ENCODE measurements around the gene LINGO4.
"Not testable (repeated sequence)": the region's sequence is repeated elsewhere in the genome, so short reads cannot be mapped to it uniquely, and the experiment has no call there.

The LINGO4 gene

GRCh38 chr1:151790940-151791651 is 14.1 kb downstream of the LINGO4 start:
- intact Hi-C loops (cut with DNase I): loop anchor here (1.0 to 2.0 kb wide), 2 partner anchors 28 to 48 kb away; partner anchors contain the start of genes C2CD4D and MRPL9
- peak in 1 of 10 donors; percentile 20 for DNase-seq

GRCh38 chr1:151790071-151790939 is 14.9 kb downstream of the LINGO4 start, which contains the start of gene TDRKH:
TDRKH (minus strand) TSS chr1:151790500; CDS start chr1:151783022, 7,478 bp downstream.
- peak; percentile 96 to 100 (median 98) for DNase-seq
- intact Hi-C loops (cut with DNase I): loop anchor here (1.0 to 2.0 kb wide), 2 partner anchors 28 to 49 kb away; partner anchors contain the start of genes C2CD4D and MRPL9

GRCh38 chr1:151787689-151788088 is 17.5 kb downstream of the LINGO4 start:
- intact Hi-C loops (cut with DNase I): no loop called here
- DNase-seq: no peak

- no peak for DNase-seq
- intact Hi-C loops (cut with DNase I): no loop called here
Measured at GRCh38 chr1:151783796-151784195, 21.4 kb downstream of the LINGO4 start.

DNA sequence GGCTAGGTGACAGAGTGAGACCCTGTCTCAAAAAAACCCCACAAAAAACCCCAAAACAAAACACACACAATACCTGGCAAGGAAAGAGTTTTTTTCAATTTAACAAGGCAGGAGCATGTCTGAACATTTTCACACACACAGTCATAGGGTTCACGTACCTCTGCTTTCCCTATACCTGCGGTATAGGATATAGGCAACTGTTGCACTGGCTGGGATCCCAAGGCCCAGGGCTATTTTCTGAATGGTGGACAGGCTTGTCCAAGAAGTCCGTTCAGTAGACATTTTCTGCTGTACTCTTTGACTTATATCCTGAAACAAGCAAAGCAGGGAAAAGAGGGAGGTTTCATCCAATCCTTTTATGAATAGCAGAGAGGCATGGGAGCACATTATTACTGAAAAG is 22.5 kb downstream of the LINGO4 start:
- intact Hi-C loops (cut with DNase I): no loop called here
- DNase-seq: no peak

GRCh38 chr1:151782026-151782425 is 23.2 kb downstream of the LINGO4 start:
- intact Hi-C loops (cut with DNase I); DNase-seq: not testable (repeated sequence)

GRCh38 chr1:151780736-151781135 is 24.5 kb downstream of the LINGO4 start:
- DNase-seq; intact Hi-C loops (cut with DNase I): not testable (repeated sequence)

GRCh38 chr1:151779852-151780251 is 25.4 kb downstream of the LINGO4 start:
- intact Hi-C loops (cut with DNase I): no loop called here

DNA sequence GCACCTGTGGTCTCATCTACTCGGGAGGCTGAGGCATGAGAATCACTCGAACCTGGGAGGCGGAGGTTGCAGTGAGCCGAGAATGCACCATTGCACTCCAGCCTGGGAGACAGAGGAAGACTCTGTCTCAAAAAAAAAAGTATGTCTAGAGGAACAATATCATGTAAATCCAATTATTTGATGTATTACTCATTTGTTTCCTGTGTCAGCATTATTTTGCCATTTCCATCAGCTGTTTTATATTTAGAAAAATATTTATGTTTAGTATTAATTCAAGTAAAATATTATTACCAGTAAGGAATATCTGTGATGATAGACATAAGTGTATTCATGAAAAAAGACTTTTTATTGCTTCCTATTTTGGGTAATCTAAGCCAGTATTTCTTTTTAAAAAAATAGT is 27.9 kb downstream of the LINGO4 start:
- intact Hi-C loops (cut with DNase I): no loop called here
- DNase-seq: no peak

More at GRCh38 chr1:151779852-151780251, 25.4 kb downstream of the LINGO4 start:
- DNase-seq: peak in 1 of 10 donors; percentile 13

DNA sequence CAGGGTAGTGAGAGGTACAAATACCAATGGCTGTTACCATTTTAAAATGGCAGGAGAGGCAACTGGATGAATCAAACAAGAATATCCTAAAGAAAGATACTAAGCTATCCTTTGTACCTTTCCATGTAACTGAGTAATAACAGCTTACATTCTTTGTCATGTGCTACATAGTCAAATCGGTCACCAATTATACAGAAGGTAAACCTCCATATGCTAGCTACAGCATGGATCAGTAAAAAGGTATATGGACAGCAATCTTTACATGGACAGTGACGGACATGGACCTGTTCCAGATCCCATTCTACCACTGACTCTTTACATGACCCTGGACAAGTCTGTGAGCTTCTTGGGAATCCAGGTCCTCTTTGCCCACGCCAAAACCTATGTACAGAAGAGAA is 28.6 kb downstream of the LINGO4 start:
- intact Hi-C loops (cut with DNase I): no loop called here
- DNase-seq: no peak

DNA sequence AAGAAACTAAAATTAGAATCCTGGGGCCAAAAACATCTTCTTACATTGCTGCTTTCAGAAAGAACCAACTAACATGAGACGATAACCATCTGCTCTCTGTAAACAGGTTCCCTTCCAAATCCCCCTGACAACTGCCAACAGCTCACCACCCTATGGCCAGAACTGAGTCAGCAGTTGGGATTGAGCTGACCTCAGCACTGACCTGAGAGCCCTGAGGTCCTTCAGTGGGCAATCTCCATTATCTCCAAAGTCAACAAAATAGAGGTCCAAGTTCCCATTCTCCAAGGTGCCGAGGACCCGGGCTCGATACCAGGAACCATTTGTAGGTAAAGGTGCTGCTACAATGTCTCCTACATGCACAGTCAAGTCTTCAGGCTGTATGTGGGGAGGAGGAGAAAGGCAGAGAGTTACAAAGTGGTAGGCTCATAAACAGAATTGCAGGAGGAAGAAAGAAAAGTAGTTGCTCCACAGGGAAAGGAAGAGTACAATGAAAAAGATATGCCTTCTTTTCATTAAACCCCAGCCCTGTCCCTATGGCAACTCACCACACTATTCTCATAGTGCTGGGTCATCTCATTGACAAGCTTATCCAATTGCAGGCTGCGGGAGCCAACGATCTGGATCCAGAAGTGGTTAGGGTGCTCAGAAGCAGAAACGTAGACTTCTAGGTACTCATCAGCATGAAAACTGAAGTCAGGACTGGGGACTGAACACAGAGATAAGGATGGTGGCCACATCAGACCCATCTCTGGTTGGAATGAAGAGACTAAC is 29.1 kb downstream of the LINGO4 start:
- intact Hi-C loops (cut with DNase I): no loop called here

GRCh38 chr1:151774256-151774922 is 30.8 kb downstream of the LINGO4 start:
- DNase-seq: no peak
- intact Hi-C loops (cut with DNase I): no loop called here

More for the DNA sequence above, 29.1 kb downstream of the LINGO4 start:
- no peak for DNase-seq

- DNase-seq: no peak
- intact Hi-C loops (cut with DNase I): no loop called here
Measured at GRCh38 chr1:151773702-151774101, 31.5 kb downstream of the LINGO4 start.

DNA sequence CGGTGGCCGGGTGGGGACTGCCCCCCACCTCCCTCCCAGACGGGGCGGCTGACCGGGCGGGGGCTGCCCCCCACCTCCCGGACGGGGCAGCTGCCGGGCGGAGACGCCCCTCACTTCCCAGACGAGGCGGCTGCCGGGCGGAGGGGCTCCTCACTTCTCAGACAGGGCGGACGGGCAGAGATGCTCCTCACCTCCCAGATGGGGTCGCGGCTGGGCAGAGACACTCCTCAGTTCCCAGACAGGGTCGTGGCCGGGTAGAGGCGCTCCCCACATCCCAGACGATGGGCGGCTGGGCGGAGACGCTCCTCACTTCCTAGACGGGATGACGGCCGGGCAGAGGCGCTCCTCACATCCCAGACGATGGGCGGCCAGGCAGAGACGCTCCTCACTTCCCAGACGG is 35.9 kb downstream of the LINGO4 start:
- DNase-seq: peak in 1 of 10 donors; percentile 61
- intact Hi-C loops (cut with DNase I): loop anchor here (10.0 kb wide), 1 partner anchor 66 kb away; the partner anchor contains the start of genes C2CD4D and RORC

- DNase-seq: not testable (repeated sequence)
- intact Hi-C loops (cut with DNase I): loop anchor here (10.0 kb wide), 1 partner anchor 66 kb away; the partner anchor contains the start of genes C2CD4D and RORC
Measured at GRCh38 chr1:151768351-151769066, 36.7 kb downstream of the LINGO4 start.

- intact Hi-C loops (cut with DNase I): loop anchor here (2.0 to 10.0 kb wide), 2 partner anchors 27 to 71 kb away; partner anchors contain the start of genes C2CD4D, RORC and TDRKH
- no peak for DNase-seq
Measured at GRCh38 chr1:151763990-151764389, 41.2 kb downstream of the LINGO4 start.

- peak; percentile 78 to 97 (median 85) for DNase-seq
- intact Hi-C loops (cut with DNase I): loop anchor here (2.0 to 10.0 kb wide), 2 partner anchors 28 to 72 kb away; partner anchors contain the start of genes C2CD4D, RORC and TDRKH
Measured at GRCh38 chr1:151762941-151763921, 42.0 kb downstream of the LINGO4 start, which contains the start of gene MRPL9. MRPL9 (minus strand) TSS chr1:151763496; CDS start chr1:151763479, 17 bp downstream.

Measured in posterior cingulate gyrus (tissue), 11 donors.